ENCODE results near the gene DYNLL1.
"Not testable (repeated sequence)": the region's sequence is repeated elsewhere in the genome, so short reads cannot be mapped to it uniquely, and the experiment has no call there.

Gene DYNLL1

GRCh38 chr12:120495731-120496412 lies at the start of gene DYNLL1:
DYNLL1 (plus strand) TSS chr12:120496113; CDS start chr12:120496422, 309 bp downstream.
- peak; percentile 96 for DNase-seq (ENCODE audit: low read depth)

GRCh38 chr12:120446844-120447178 lies 49.1 kb upstream of the DYNLL1 start:
- not testable (repeated sequence) for DNase-seq (ENCODE audit: low read depth)

GRCh38 chr12:120447992-120448391 lies 47.9 kb upstream of the DYNLL1 start:
- no peak for DNase-seq (ENCODE audit: low read depth)

- DNase-seq (ENCODE audit: low read depth), result not testable (repeated sequence)
Observed at GRCh38 chr12:120452524-120452923, 43.4 kb upstream of the DYNLL1 start.

GRCh38 chr12:120453060-120453750 lies 42.7 kb upstream of the DYNLL1 start:
- no peak for DNase-seq (ENCODE audit: low read depth)

- DNase-seq (ENCODE audit: low read depth), result no peak
Observed at GRCh38 chr12:120453977-120454376, 41.9 kb upstream of the DYNLL1 start.

GRCh38 chr12:120455302-120455701 lies 40.6 kb upstream of the DYNLL1 start:
- no peak for DNase-seq (ENCODE audit: low read depth)

GRCh38 chr12:120457133-120457532 lies 38.8 kb upstream of the DYNLL1 start:
- DNase-seq (ENCODE audit: low read depth), result no peak

- DNase-seq (ENCODE audit: low read depth), result no peak
Observed at GRCh38 chr12:120460157-120460556, 35.8 kb upstream of the DYNLL1 start.

- DNase-seq (ENCODE audit: low read depth), result no peak
Observed at GRCh38 chr12:120462099-120462640, 33.7 kb upstream of the DYNLL1 start.

GRCh38 chr12:120463712-120464111 lies 32.2 kb upstream of the DYNLL1 start:
- no peak for DNase-seq (ENCODE audit: low read depth)

GRCh38 chr12:120465756-120466155 lies 30.2 kb upstream of the DYNLL1 start:
- no peak for DNase-seq (ENCODE audit: low read depth)

- DNase-seq (ENCODE audit: low read depth), result no peak
Observed at GRCh38 chr12:120466560-120467315, 29.2 kb upstream of the DYNLL1 start.

GRCh38 chr12:120467439-120467838 lies 28.5 kb upstream of the DYNLL1 start:
- no peak for DNase-seq (ENCODE audit: low read depth)

GRCh38 chr12:120468325-120468820 lies 27.5 kb upstream of the DYNLL1 start:
- no peak for DNase-seq (ENCODE audit: low read depth)

GRCh38 chr12:120468821-120469449 lies 27.0 kb upstream of the DYNLL1 start:
- DNase-seq (ENCODE audit: low read depth), result no peak

- DNase-seq (ENCODE audit: low read depth), result peak; percentile 97
Observed at GRCh38 chr12:120469450-120470149, 26.3 kb upstream of the DYNLL1 start, which contains the start of gene SRSF9. SRSF9 (minus strand) TSS chr12:120469748; CDS start chr12:120469609, 139 bp downstream.

GRCh38 chr12:120470150-120470784 lies 25.6 kb upstream of the DYNLL1 start:
- DNase-seq (ENCODE audit: low read depth), result no peak

GRCh38 chr12:120472521-120472920 lies 23.4 kb upstream of the DYNLL1 start:
- DNase-seq (ENCODE audit: low read depth), result no peak

- no peak for DNase-seq (ENCODE audit: low read depth)
Observed at GRCh38 chr12:120473807-120474615, 21.9 kb upstream of the DYNLL1 start.

All from stimulated activated CD8-positive, alpha-beta memory T cell treated with anti-CD3 and anti-CD28 coated beads, Interleukin-15, amount 100 ng/mL, for 24 hours (primary cell).